Fibroblast of the conjunctiva (primary cell): ENCODE data around the gene RAB11FIP4.

Experiments used
- DNase-seq: peaks from one replicate; pipeline ENCODE4 v3.0.0-alpha.2; 2010; ENCODE audit warnings: low read depth

The RAB11FIP4 gene

DNA sequence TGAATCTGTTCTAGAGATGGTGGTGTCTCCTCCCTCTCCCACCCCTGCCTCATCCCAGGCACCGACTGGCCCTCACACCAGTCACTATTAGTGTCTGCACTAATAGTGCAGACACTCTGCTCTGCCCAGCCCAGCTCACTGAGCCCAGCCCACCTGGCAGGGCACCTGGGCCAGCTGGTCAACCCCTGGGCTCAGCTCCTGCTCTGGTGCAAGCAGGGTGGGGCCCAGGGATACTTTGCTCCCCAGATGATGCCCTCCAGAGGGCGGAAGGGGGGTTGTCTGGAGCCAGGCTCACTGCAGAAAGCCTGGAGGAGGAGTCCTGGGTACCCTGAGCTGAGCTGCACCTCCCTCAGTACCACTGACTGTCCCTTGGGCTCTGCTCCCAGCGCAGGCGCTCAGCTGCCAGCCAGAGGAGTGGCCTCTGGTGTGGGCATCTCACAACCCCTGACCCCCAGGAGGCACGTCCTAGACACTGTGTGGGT lies 14.5 kb downstream of the RAB11FIP4 start:
- DNase-seq: no peak

DNA sequence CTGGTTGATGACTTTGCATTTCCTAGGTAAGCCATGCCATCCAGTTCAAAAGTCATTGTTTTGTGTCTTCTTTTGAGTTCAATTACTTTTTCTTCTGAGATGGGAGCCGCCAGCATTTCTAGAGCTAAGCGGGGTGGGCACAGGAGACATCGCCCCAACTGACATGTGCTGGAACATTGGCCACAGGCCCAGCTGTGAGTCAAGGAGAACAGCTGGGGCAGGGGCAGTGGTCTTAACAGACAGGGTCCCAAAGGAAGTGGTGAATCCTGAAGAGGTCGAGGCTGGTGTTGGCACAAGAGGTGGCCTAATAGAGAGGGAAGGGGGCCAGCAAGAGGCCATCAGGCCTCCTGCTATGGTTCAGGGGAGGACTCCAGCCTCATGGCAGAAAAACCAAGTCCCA lies 17.1 kb downstream of the RAB11FIP4 start:
- DNase-seq: no peak

- no peak for DNase-seq
Observed at GRCh38 chr17:31411707-31412285, 20.3 kb downstream of the RAB11FIP4 start.

GRCh38 chr17:31412511-31412910 lies 21.0 kb downstream of the RAB11FIP4 start:
- no peak for DNase-seq

DNA sequence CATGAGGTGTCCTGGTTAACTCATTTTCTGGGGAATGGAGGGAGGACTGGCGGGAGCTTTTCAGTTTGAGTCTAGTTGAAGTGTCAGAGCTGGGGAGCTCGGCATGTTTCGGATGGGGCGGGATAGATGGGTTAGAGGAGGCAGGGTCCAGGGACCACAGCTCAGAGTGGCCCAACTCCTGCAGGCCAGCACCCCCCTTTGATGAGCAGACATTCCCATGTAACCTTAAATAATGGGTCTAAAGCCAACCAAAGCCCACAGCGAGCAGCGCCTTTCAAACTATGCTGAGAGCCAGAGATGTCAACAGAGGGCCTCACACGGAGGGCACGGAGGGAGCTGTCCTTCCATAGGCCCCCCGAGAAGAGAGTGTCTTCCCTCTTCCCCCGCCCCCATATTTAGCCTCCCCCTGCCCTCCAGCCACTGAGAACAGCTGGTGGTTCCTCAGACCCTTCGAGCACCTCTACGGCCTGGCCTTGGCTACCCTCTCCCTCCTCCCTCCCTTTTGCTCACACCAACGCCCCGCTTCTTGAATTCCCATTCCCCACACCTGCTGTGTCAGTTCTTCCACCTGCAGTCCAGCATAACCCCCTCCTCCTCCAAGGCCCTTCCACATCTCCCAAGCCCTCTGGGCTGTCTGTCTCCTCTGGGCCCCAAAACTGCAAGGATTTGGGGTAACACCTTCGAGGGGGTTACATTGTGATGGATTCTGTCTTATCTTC lies 21.8 kb downstream of the RAB11FIP4 start:
- no peak for DNase-seq

DNA sequence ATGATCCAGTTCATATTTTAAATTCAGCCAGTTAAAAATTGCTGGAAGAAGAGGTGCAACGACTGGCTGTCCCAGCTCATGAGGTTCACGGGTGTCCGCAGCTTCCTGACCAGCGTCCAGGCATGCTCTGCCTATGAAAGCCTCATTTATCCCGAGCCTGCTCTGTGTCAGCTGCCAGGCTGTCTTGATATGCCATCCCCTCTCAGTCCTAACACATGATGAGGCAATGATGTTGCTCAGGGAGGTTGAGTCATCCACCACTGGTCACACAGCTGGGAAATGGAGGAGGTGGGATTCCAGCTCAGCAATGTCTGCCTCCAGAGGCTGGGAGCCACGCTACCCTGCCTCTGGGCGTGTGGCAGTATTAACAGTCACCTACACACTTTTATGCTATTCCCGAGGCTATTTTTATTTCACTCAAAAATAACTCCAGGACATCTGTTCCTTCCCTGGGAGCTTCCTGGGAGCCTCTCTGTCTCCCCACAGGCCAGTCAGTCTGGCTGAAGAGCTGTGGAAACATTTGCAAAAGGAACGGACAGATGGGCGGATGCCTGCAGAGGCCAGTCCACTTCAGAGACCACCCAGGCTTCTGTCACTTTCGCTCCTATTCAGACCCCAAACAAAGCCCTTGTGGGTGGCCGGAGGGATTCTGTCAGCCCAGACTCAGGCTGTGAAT lies 22.5 kb downstream of the RAB11FIP4 start:
- no peak for DNase-seq

- no peak for DNase-seq
Observed at GRCh38 chr17:31414550-31414918, 23.1 kb downstream of the RAB11FIP4 start.

DNA sequence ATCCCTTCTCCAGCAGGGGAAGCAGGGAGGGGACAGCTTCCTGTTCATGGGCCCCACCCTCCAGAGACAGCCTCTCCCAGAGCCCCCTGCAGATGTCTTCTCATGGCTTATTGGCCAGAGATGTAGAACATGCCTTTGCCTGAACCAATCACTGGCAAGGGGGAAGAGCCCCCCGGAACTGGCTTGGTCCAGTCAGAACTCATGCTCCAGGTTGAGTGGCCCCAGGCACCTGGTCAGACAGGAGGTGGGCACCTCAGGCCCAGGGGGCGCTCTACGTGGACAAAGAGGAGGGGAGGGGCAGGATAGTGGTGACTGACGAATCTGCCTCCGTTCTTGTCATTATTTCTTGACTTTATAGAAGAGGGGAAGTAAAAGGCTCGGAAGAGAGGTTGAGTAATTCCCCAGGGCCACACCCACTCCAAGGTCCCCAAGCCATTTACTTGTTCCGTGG lies 23.6 kb downstream of the RAB11FIP4 start:
- DNase-seq: no peak

- no peak for DNase-seq
Observed at GRCh38 chr17:31415640-31416502, 24.4 kb downstream of the RAB11FIP4 start.

DNA sequence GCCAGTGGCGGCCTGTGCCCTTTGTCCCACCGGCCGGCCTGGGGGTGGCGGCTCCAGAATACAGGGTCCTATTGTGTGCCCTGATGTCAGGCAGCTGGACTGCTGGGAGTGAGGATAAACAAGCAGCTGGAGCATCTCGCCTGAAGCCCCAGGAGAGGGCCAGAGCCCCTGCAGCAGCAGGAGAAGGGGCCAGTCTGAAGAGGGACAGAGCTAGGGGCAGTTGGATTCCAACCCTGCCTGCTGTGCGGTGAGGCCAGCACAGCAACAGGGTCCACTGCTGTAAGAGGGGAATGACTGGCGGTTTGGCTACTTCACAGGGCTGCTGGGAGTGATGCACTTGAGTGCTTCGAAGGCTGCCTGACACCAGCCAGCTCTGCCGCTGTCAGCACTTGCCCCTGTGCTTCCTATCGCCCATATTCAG lies 25.0 kb downstream of the RAB11FIP4 start:
- DNase-seq: no peak

DNA sequence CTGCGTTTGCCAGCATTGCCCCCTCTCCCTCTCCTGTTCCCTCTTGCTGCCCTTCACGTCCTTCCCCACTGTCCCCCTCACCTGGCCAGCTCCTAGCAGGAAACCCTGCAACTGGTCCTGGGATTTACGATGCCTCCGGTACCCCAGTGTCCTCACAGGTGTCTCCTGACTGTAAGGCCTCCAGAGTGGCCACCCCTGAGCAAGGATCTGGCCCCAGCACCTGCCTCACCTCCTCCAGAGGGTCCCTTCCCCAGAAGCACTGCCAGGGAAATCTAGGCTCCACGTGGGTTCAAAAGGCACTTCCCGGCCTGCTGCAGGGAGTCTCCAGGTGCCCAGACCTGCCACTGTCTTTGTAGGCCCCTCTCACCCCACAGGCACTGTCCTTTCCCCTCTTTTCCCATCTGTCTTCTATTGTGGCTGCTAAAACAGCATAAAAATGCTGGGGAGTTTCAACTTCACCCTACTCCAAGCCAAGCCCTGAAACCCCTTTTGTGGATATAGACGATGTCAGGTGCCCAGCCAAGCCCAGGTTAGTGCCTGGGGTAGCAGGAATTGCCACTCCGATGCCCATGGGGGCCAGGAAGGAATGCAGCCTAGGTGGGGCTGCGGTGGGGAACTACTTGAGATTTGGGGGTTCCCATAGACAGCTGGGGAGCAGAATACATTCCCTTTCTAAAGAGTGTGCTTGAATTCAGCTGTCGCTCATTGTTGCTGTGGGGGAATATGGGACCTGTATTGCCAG lies 25.7 kb downstream of the RAB11FIP4 start:
- DNase-seq: no peak

DNA sequence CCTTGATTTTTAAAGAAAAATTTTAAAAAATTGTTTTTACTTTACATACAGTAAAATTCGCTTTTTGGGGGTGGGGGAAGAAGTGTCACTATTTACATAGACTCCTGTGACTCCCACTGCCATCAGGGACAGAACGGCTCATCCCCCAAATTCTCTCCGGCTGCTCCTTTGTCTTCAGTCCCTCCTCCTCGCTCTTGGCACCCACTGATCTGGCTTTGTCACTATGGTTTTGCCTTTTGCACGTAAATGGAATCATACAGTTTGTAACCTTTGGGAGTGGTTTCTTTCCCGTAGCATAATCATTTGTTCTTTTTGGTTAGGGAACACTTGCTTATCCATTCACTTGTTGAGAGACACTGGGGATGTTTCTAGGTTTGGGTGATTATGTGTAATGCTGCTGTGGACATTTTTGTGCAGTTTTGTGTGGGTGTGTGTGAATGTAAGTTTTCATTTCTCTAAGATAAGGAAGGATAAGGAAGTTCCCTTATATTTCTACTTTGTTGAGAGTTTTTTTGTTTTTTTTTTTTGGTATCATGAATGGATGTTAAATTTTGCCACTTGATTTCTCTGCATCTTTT lies 27.4 kb downstream of the RAB11FIP4 start:
- no peak for DNase-seq

DNA sequence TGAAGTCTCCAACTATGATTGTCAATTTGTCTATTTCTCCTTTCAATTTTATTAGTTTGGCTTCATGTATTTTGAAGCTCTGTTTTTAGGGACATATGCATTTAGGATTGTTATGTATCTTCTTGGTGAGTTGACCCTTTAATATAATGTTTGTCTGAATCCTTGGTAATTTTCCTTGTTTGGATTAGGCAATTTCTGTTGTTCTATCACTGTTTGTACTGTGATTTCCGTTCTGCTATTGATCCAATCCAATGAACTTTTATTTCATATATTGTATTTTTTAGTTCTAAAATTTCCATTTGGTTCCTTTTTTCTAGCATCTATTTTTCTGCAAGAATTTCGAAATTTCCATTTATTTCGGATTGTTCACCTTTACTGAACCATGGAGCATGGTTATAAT lies 31.0 kb downstream of the RAB11FIP4 start:
- no peak for DNase-seq

DNA sequence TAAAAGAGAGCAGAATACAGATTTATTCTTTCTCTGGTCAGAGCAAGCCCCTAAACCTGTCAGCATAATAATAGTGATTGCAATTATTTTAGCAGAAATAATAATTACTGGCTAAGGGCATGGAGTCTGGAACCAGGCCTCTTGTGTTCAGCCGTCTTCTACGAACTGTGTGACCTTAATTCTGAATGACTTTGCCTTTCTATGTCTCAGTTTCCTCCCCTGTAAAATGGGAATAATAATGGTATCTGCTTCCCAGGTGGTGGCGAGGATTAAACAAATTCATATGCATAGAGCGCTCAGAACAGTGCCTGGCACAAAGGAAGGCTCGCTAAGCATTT lies 33.4 kb downstream of the RAB11FIP4 start:
- no peak for DNase-seq

GRCh38 chr17:31425282-31426040 lies 34.0 kb downstream of the RAB11FIP4 start:
- DNase-seq: no peak

DNA sequence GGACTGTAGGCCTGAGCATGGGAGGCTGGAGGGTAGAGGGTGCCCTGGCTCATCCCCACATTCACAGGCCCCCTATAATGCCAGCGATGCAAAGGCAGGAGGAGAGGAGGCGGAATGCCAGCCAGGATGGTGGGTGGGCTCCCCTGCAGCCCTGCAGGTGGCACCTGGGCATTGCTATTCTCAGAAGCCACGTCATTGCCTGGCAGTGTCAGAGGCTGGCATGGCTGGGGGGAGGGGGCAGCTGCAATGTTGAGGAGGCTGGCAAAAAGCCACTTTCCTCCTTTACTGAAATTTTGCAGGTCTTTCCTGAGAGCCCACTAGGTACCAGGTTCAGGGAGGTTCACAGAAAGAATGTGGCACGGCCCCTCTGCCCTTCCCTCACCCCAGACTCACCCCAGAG lies 36.2 kb downstream of the RAB11FIP4 start:
- DNase-seq: no peak

GRCh38 chr17:31428111-31428510 lies 36.6 kb downstream of the RAB11FIP4 start:
- no peak for DNase-seq

DNA sequence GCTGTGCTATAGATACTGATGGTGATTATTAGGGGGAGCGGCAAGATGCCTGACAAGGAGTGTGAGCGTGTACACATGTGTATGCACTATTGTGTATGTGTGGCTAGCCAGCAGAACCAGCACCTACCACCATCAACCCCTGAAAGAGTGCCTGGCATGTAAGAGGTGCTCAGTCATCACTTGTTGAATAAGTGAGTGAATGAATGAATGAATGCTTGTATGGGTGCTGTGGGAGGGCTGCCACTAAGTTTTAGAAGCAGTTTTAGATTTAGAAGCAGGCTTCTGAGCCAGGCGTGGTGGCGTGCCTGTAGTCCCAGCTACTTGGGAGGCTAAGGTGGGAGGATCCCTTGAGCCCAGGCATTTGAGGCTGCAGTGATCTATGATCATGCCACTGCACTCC lies 37.0 kb downstream of the RAB11FIP4 start:
- no peak for DNase-seq

- no peak for DNase-seq
Observed at GRCh38 chr17:31431098-31431851, 39.8 kb downstream of the RAB11FIP4 start.
